Prostate gland (tissue), 2 donors: ENCODE measurements around the gene PTPRM.

Experiments
- POLR2A ChIP-seq: fragments of 450-650 bp; IDR thresholded peaks from one replicate; pipeline ENCODE4 v1.6.1; 2016; ENCODE audit warnings: antibody characterized with exemption, mild to moderate bottlenecking
- POLR2AphosphoS5 ChIP-seq: sonication (generic); formaldehyde crosslinking; IDR thresholded peaks from one replicate; pipeline ENCODE4 v1.6.1; 2017; ENCODE audit warnings: antibody characterized with exemption
- TF ChIP-seq, protein P1 (sequence below), 4 experiments: fragments of 200-600 bp in 2 of 4; fragments of 450-650 bp in 2 of 4; sonication (generic) in 2 of 4; IDR thresholded peaks; 1 replicate in 3 of 4; 2 replicates in 1 of 4; pipeline ENCODE4 v1.5.1; 2016 to 2019; ENCODE audit warnings: antibody characterized with exemption in 4 of 4, mild to moderate bottlenecking in 2 of 4, moderate library complexity in 2 of 4

DNA sequence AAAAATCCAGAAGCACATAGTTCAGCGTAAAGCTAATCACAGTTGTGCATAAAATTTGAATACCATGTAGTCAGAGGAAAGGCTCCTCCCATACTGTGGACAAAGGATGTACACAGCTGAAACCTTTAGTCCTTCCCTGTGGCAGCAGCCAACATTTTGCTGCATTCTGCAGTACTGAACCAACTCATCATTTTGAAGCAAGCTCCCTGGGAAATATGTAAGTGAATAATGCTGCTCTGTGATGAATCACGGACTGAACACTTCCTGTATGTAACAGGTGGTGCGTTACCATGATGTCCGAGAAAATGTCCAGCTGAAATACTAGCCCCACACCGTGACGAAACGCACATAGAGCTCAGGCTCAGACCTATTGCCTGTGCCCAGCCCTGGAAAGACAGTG is 621.1 kb downstream of the PTPRM start:
- TF ChIP-seq POLR2A (no peak), POLR2AphosphoS5 (no peak)
- TF ChIP-seq, protein P1, sequence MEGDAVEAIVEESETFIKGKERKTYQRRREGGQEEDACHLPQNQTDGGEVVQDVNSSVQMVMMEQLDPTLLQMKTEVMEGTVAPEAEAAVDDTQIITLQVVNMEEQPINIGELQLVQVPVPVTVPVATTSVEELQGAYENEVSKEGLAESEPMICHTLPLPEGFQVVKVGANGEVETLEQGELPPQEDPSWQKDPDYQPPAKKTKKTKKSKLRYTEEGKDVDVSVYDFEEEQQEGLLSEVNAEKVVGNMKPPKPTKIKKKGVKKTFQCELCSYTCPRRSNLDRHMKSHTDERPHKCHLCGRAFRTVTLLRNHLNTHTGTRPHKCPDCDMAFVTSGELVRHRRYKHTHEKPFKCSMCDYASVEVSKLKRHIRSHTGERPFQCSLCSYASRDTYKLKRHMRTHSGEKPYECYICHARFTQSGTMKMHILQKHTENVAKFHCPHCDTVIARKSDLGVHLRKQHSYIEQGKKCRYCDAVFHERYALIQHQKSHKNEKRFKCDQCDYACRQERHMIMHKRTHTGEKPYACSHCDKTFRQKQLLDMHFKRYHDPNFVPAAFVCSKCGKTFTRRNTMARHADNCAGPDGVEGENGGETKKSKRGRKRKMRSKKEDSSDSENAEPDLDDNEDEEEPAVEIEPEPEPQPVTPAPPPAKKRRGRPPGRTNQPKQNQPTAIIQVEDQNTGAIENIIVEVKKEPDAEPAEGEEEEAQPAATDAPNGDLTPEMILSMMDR (IDR thresholded peaks at IDR 0.05): no peak
